CD4-positive, alpha-beta T cell treated with Interleukin-21 for 1 hour (primary cell): ENCODE data around the gene EVC2.

Experiments
- DNase-seq: peaks from one replicate; pipeline ENCODE4 v3.0.0-alpha.2; 2020

The EVC2 gene

GRCh38 chr4:5554376-5554775, 154.0 kb downstream of the EVC2 start:
- no peak for DNase-seq

GRCh38 chr4:5553801-5554200, 154.6 kb downstream of the EVC2 start:
- DNase-seq = no peak

- no peak for DNase-seq
Measured at GRCh38 chr4:5552451-5552850, 155.9 kb downstream of the EVC2 start.

- no peak for DNase-seq
Measured at GRCh38 chr4:5547651-5548249, 160.6 kb downstream of the EVC2 start.

- DNase-seq = no peak
Measured at GRCh38 chr4:5545271-5545670, 163.1 kb downstream of the EVC2 start.

- no peak for DNase-seq
Measured at GRCh38 chr4:5544762-5545161, 163.6 kb downstream of the EVC2 start.

- no peak for DNase-seq
Measured at GRCh38 chr4:5543681-5544080, 164.7 kb downstream of the EVC2 start.

GRCh38 chr4:5541169-5541568, 167.2 kb downstream of the EVC2 start:
- DNase-seq = no peak

- DNase-seq = no peak
Measured at GRCh38 chr4:5539584-5539983, 168.8 kb downstream of the EVC2 start.

GRCh38 chr4:5532100-5532499, 176.3 kb downstream of the EVC2 start:
- DNase-seq = no peak

- no peak for DNase-seq
Measured at GRCh38 chr4:5528031-5528436, 180.3 kb downstream of the EVC2 start.

- no peak for DNase-seq
Measured at GRCh38 chr4:5527211-5527610, 181.1 kb downstream of the EVC2 start.

- DNase-seq = no peak
Measured at GRCh38 chr4:5526080-5526846, 182.1 kb downstream of the EVC2 start.

GRCh38 chr4:5524446-5525299, 183.7 kb downstream of the EVC2 start:
- no peak for DNase-seq

- DNase-seq = no peak
Measured at GRCh38 chr4:5517372-5517771, 191.0 kb downstream of the EVC2 start.

- DNase-seq = no peak
Measured at GRCh38 chr4:5515646-5516045, 192.7 kb downstream of the EVC2 start.
